DOHH2 (cell line): ENCODE results near the gene MADD.

Experiments used
- H3F3A ChIP-seq: fragments of 200-600 bp; sonication (generic), shearing (Covaris generic); 2 replicates; pipeline ENCODE4 v1.6.0; 2016; ENCODE audit warnings: antibody characterized with exemption, mild to moderate bottlenecking; ENCODE audit not compliant: control insufficient read depth, insufficient read depth
- H3K27ac ChIP-seq: fragments of 200-600 bp; sonication (generic); 2 replicates; pipeline ENCODE4 v1.5.1; 2014; ENCODE audit warnings: low read depth, mild to moderate bottlenecking, low read length, moderate library complexity
- H3K27me3 ChIP-seq: fragments of 200-600 bp; sonication (generic); 2 replicates; pipeline ENCODE4 v1.6.1; 2014; ENCODE audit warnings: mild to moderate bottlenecking, low read length, mixed read lengths; ENCODE audit not compliant: control insufficient read depth
- H3K36me3 ChIP-seq: fragments of 200-600 bp; sonication (generic); 2 replicates; pipeline ENCODE4 v1.6.1; 2014; ENCODE audit warnings: mild to moderate bottlenecking, low read length, moderate library complexity, mixed read lengths; ENCODE audit not compliant: control insufficient read depth
- H3K4me1 ChIP-seq: fragments of 200-600 bp; sonication (generic); 2 replicates; pipeline ENCODE4 v1.6.1; 2014; ENCODE audit warnings: mild to moderate bottlenecking, low read length, mixed read lengths; ENCODE audit not compliant: control insufficient read depth
- H3K4me2 ChIP-seq: fragments of 200-600 bp; sonication (generic); 2 replicates; pipeline ENCODE4 v1.6.0; 2014; ENCODE audit warnings: mild to moderate bottlenecking, low read length, moderate library complexity
- H3K4me3 ChIP-seq: fragments of 200-600 bp; sonication (generic); 2 replicates; pipeline ENCODE4 v1.5.1; 2014; ENCODE audit warnings: mild to moderate bottlenecking, low read length, mixed read lengths
- H3K79me2 ChIP-seq: fragments of 200-600 bp; sonication (generic); 2 replicates; pipeline ENCODE4 v1.6.1; 2014; ENCODE audit warnings: mild to moderate bottlenecking, low read length, mixed read lengths; ENCODE audit not compliant: control insufficient read depth
- H3K9me2 ChIP-seq: fragments of 200-600 bp; sonication (generic); replicated peaks from 2 replicates; pipeline ENCODE4 v1.6.1; 2014; ENCODE audit warnings: mild to moderate bottlenecking, low read length, mixed read lengths; ENCODE audit not compliant: control insufficient read depth
- H3K9me3 ChIP-seq: fragments of 200-600 bp; sonication (generic); 2 replicates; pipeline ENCODE4 v1.6.1; 2014; ENCODE audit warnings: antibody characterized with exemption, low read length, mixed read lengths; ENCODE audit not compliant: control insufficient read depth, insufficient read depth
- H4K20me1 ChIP-seq: fragments of 200-600 bp; sonication (generic); 2 replicates; pipeline ENCODE4 v1.6.0; 2014; ENCODE audit warnings: low read depth, mild to moderate bottlenecking, antibody characterized with exemption, low read length, moderate library complexity; ENCODE audit not compliant: control insufficient read depth, insufficient read depth
- CTCF ChIP-seq: fragments of 200-600 bp; sonication (generic); IDR thresholded peaks from one replicate; pipeline ENCODE4 v1.5.1; 2014; ENCODE audit warnings: antibody characterized with exemption, mild to moderate bottlenecking, low read depth, low read length; ENCODE audit not compliant: poor library complexity, severe bottlenecking
- EZH2phosphoT487 ChIP-seq: fragments of 200-600 bp; sonication (generic); IDR thresholded peaks from 2 replicates; pipeline ENCODE4 v1.6.1; 2017; ENCODE audit warnings: borderline replicate concordance, mild to moderate bottlenecking, antibody characterized with exemption, low read length, moderate library complexity, mixed read lengths

The MADD gene

GRCh38 chr11:47295385-47295784 lies 25.5 kb downstream of the MADD start:
- H3K4me2 ChIP-seq, result no peak overlapping the region
- H3F3A ChIP-seq, result no peaks in the 10 kb centered on the region; the same call in 1 of the 2 replicates
- H3K9me3 ChIP-seq, result no peaks in the 10 kb centered on the region
- TF ChIP-seq CTCF (no peak), EZH2phosphoT487 (no peak)
- H3K4me1 ChIP-seq, result no peaks in the 10 kb centered on the region
- H3K27ac ChIP-seq, result no peak overlapping the region
- no peaks in the 10 kb centered on the region for H3K27me3 ChIP-seq
- H3K79me2 ChIP-seq, result no peaks in the 10 kb centered on the region
- no peaks in the 10 kb centered on the region for H4K20me1 ChIP-seq
- H3K4me3 ChIP-seq, result no peak overlapping the region
- H3K9me2 ChIP-seq, result no peaks in the 10 kb centered on the region
- H3K36me3 ChIP-seq, result peaks cover 78% of the 10 kb centered on the region

- Histone ChIP-seq H4K20me1 (no peaks in the 10 kb centered on the region), H3F3A (no peaks in the 10 kb centered on the region; the same call in 1 of the 2 replicates), H3K4me2 (no peak overlapping the region), H3K4me3 (no peak overlapping the region), H3K27ac (no peak overlapping the region), H3K27me3 (no peaks in the 10 kb centered on the region), H3K9me3 (no peaks in the 10 kb centered on the region), H3K36me3 (peaks cover 76% of the 10 kb centered on the region), H3K79me2 (no peaks in the 10 kb centered on the region), H3K4me1 (no peaks in the 10 kb centered on the region), H3K9me2 (no peaks in the 10 kb centered on the region)
- TF ChIP-seq CTCF (no peak), EZH2phosphoT487 (no peak)
These were observed 26.1 kb downstream of the MADD start for GRCh38 chr11:47296045-47296444.

GRCh38 chr11:47299078-47299477 lies 29.1 kb downstream of the MADD start:
- Histone ChIP-seq H3K27me3 (no peaks in the 10 kb centered on the region), H3K9me3 (no peaks in the 10 kb centered on the region), H3K9me2 (no peaks in the 10 kb centered on the region), H3K79me2 (no peaks in the 10 kb centered on the region), H3K27ac (no peak overlapping the region), H3F3A (no peaks in the 10 kb centered on the region; the same call in 1 of the 2 replicates), H3K36me3 (peaks cover 77% of the 10 kb centered on the region), H4K20me1 (no peaks in the 10 kb centered on the region), H3K4me3 (no peak overlapping the region), H3K4me1 (no peaks in the 10 kb centered on the region), H3K4me2 (no peak overlapping the region)
- TF ChIP-seq CTCF, result no peak
- TF ChIP-seq EZH2phosphoT487, result no peak

- Histone ChIP-seq H3K4me3 (no peak overlapping the region), H3K4me2 (no peak overlapping the region), H3F3A (no peaks in the 10 kb centered on the region), H3K4me1 (no peaks in the 10 kb centered on the region), H3K27ac (no peak overlapping the region), H3K9me2 (no peaks in the 10 kb centered on the region), H3K79me2 (no peaks in the 10 kb centered on the region), H4K20me1 (no peaks in the 10 kb centered on the region), H3K27me3 (no peaks in the 10 kb centered on the region), H3K9me3 (no peaks in the 10 kb centered on the region), H3K36me3 (peaks cover 81% of the 10 kb centered on the region)
- no peak for TF ChIP-seq EZH2phosphoT487
- no peak for TF ChIP-seq CTCF
These were observed 32.9 kb downstream of the MADD start for GRCh38 chr11:47302853-47303252.
